ENCODE measurements around the gene RLF.

- TF ChIP-seq, protein P1, sequence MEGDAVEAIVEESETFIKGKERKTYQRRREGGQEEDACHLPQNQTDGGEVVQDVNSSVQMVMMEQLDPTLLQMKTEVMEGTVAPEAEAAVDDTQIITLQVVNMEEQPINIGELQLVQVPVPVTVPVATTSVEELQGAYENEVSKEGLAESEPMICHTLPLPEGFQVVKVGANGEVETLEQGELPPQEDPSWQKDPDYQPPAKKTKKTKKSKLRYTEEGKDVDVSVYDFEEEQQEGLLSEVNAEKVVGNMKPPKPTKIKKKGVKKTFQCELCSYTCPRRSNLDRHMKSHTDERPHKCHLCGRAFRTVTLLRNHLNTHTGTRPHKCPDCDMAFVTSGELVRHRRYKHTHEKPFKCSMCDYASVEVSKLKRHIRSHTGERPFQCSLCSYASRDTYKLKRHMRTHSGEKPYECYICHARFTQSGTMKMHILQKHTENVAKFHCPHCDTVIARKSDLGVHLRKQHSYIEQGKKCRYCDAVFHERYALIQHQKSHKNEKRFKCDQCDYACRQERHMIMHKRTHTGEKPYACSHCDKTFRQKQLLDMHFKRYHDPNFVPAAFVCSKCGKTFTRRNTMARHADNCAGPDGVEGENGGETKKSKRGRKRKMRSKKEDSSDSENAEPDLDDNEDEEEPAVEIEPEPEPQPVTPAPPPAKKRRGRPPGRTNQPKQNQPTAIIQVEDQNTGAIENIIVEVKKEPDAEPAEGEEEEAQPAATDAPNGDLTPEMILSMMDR (IDR thresholded peaks at IDR 0.05) = no peak
- no peak for TF ChIP-seq POLR2A (IDR thresholded peaks at IDR 0.05)
Observed at GRCh38 chr1:40218333-40218732, 57.1 kb downstream of the RLF start.

Data from body of pancreas (tissue), 4 donors.